ENCODE results near the gene TCERG1L.

- TF ChIP-seq, protein P1, sequence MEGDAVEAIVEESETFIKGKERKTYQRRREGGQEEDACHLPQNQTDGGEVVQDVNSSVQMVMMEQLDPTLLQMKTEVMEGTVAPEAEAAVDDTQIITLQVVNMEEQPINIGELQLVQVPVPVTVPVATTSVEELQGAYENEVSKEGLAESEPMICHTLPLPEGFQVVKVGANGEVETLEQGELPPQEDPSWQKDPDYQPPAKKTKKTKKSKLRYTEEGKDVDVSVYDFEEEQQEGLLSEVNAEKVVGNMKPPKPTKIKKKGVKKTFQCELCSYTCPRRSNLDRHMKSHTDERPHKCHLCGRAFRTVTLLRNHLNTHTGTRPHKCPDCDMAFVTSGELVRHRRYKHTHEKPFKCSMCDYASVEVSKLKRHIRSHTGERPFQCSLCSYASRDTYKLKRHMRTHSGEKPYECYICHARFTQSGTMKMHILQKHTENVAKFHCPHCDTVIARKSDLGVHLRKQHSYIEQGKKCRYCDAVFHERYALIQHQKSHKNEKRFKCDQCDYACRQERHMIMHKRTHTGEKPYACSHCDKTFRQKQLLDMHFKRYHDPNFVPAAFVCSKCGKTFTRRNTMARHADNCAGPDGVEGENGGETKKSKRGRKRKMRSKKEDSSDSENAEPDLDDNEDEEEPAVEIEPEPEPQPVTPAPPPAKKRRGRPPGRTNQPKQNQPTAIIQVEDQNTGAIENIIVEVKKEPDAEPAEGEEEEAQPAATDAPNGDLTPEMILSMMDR (IDR thresholded peaks at IDR 0.05): no peak
- TF ChIP-seq POLR2A (IDR thresholded peaks at IDR 0.05): no peak
Measured at GRCh38 chr10:131084791-131085090, 226.8 kb downstream of the TCERG1L start.
